Measurements from ENCODE around the gene MARCKS.
A peak's percentile ranks its signal among the peaks of the same experiment; 100 is the strongest.
"Not testable (repeated sequence)": the region's sequence is repeated elsewhere in the genome, so short reads cannot be mapped to it uniquely, and the experiment has no call there.

The MARCKS gene

DNA sequence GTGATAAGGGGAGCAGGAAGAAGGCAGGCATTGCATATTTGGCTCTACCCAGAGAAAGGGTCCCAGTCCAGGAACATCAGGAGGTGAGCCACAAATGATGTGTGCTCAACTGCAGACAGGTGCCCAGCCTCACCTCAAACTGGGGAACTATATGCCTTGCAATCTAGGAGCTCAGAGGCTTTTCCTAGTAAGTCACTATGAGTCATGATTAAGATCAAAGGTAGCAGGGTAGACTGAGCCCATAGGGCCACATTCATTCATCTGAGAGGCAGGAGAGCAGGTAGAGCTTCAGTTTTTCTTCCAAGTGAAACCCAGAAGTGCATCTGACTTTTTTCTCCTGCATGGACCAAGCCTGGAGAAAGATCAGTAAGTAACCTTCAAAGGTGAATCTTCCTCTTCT lies 31.3 kb downstream of the MARCKS start:
- DNase-seq = no peak

DNA sequence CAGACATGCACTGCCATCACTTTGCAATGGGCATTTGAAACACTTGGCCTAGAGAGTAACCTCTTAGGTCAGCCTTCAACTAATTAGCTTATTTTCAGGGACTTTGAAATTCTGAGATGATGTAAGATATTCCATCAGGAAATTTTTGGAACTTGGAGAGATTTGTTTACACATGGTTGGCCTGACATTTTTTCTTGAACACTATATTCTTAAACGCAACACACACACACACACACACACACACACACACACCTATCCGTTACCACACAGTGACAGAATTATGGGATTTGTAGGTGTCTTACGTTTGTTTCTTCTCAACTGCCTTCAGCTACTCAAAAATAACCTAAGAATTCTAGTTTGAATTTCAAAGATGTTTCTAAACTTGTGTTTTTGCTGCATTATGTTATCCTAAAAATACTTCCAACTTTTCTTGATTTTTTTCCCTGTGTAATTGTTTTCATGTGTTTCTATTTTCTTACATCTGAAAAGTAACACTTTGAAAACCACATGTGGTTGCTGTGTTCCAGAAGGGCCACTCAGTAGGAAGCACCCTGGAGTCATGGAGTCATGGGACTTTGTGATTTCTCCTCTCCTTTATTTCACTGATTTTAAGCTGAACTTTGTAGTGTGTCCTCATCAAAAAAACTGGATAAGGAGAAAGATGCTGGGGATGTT lies 31.9 kb downstream of the MARCKS start:
- DNase-seq = no peak

DNA sequence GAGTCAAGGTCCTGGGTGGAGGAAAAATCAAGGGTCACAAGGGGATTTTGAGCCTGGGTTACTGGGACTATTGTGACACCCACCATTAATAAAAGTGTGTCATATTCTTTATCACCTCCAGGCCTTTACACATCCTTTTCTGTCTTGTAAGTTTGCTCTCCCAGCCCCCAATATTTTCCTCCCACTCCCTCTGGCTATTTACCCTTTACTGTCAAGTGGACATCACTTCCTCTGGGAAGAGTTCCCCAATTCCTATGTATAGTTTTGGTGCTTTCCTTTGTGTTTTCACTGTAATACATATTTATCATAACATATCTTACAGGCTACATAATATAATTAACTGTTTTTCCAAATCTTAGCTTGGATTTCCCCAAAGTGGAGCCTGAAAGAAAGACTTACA lies 36.3 kb downstream of the MARCKS start:
- no peak for DNase-seq

DNA sequence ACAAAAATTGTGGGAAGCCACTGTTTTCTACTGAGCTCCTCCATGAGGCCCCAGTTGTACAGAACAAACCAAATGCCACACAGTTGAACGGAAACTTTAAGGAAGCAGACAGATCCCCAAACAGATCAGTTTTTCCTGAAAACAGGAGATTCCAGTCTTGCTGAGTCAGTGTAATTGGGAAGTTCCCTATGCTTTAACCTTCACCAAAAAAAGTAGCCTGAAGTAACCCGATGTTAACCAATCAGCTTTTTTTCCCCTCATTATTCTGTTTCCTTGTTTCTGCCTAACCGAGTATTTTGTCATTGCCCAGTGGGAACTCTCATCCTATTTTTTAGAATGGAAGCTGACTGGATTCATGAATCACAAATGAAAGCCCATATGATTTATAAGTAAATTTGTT lies 36.7 kb downstream of the MARCKS start:
- DNase-seq = no peak

DNA sequence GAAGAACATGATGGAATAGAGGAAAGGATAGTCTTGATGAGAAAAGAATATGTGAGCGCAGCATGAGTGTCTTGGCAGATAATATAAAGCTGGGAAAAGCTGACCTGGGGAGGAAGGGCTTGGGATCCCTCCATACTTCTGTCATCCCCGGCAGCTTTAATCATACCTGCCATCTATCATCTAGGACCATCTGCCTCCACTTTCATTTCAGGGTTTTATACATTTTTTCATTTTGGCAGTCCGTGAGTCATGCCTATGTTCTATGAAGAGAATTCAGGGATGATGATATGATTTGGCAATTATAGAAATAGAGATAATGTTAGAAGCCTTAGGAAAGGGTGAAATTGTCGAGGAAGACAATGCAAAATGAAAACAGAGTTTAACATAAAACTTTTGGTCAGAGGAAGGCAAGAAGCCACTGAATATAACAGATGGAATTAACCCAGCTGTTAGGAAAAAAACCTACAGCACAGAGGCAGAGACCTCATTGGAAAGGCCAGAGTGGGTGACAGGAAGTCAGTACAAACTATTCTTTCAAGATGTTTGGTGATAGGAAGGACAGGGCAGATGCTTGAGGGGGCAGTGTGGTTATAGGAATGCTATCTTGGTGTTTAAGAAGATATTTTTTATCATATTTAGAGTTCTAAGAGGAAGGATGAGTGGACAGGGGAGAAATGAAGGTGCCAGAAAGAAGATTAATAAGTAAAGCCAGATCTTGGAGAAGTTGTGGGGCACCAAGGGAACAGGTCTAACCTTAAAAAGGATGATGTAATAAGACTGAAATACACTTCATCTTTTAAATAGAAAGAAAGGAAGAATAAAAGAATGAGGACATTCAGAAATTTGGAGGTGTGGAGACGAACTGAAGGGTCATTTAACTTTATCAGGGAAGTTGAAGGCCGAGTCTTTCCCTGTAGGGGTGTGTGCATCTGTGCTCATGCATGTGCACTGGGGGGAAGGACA lies 37.8 kb downstream of the MARCKS start:
- DNase-seq = no peak

DNA sequence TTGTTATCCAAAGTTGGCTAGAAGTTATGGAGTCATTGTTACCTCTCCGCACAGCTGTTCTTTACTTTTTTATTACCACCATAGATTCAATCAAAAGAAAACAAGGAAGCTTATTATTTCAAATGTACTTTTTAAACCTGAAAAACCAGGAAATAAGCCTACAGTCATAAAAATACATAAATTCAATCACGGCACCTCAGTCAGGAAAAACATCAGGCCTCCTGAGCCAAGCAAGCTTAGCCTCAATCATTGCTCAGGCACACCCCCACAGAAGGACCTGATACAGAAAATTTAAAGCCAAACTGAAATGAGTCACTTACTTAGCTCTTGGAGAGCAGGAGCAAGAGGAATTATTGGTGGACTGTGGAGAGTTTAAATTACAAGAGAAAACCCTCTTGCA lies 44.3 kb downstream of the MARCKS start:
- DNase-seq = no peak

DNA sequence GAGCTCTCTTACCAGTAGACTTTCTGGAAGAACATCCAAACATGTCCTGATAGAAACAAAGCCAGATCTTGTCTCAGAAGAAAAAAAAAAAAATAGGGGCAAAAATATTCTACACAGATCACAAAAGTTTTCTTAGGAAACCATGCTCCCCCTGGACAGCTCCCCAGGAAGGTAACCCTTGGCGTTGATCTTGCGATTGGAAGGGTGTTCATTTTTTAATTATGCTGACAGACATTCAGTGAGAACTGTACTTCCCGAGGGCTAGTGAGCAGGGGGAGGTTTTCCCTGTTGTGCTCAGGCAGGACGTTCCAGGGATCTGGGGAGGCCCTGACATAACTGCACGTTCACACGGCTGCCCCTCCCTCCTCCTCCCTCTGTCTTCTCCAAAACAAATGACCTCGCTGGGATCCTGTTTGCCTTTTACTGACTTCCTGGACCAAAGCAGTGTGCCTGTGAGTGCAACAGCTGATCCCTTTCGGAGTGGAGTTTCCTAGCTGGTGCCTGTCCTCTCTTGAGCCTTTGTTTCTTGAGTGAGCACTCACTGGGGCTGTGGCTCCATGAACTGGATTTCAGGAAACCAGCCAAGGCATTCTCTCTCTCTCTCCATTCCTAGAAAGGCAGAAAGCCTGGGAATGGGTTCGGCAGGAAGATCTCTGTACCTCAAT lies 46.7 kb downstream of the MARCKS start:
- DNase-seq = no peak

DNA sequence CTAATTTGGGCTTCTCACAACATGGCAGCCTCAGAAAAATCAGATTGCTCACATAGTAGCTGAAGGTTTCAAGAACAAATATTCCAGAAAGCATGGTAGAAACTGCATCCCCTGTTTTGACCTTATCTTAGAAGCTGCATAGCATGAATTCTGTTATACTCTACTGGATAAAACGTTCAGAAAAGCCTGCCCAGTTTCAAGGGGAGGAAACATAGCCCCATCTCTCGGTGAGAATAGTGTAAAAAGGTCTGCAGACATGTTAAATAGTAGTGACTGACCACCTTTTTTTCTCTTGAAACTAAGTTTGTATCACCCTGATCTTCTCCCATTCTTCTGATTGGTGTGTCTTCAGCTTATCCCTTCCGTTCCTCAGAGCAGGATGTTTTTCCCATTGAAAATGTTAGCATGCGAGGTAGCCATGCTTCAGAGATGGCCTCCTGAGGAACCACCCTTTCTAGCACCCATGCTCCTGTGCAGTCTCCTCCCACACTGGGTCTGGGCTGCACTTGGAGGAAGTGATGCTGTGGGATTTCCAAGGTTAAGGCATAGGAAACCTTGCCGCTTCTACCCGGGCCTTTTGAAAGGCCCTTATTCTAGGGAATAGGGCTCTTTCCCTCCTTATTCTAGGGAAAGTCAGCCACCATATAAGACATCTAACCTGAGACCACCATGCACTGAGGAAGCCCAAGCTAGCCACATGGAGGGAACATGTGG lies 50.1 kb downstream of the MARCKS start:
- DNase-seq = no peak

DNA sequence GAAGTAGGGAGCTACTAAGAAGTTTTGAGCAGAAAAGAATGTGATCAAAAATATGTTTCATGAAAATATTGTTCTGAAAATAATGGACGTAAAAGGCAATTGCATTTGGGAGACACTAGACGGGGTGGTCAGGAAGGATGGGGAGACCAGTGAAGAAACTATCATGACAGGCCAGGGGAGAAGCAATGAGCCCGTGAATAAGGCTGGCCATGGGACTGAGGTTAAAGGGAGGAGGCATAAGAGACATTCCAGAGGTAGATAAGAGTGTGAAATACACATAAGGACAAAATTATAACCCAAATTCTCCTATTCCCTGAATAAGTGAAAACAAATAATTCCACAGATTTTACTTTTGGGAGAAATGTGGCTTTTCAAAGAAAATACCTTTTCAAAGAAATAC lies 51.7 kb downstream of the MARCKS start:
- DNase-seq = no peak

DNA sequence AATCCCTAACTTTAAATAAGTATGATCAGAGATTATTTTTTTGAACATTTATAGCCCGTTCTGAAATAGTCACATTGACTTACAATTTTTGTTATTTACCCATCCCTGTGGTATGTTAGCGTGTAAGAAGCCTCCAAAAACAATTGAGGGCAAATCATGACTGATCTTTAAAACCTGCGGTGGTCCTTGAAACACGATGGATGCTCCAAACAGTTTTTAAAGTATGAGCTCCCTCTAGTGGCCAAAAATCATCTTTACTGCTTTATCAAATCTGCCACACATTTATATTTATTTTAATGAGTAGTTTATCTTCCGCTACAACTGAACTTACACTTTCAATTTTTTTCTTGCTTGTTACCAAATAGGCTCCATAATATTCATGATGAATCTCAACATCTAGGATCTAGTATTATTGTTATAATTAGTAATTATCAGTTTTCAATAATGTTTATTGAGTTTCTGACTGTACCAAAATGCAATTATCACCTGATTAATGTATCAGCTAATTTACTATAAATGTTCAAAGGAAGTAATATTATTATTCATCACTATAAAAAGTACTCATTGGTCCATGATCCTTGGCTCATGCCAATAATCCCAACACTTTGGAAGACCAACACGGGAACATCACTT lies 52.2 kb downstream of the MARCKS start:
- DNase-seq = peak; percentile 89

DNA sequence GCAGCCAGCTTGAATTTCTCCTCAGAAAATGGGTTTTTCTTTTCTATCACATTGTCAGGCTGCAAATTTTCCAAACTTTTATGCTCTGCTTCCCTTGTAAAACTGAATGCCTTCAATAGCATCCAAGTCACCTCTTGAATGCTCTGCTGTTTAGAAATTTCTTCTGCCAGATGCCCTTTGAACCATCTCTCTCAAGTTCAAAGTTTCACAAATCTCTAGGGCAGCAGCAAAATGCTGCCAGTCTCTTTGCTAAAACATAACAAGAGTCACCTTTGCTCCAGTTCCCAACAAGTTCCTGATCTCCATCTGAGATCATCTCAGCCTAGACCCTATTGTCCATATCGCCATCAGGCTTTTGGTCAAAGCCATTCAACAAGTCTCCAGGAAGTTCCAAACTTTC lies 53.1 kb downstream of the MARCKS start:
- DNase-seq = not testable (repeated sequence)

Data from DMS79 treated with DMSO at 0.1 percent for 48 hours (cell line).